ENCODE measurements around the gene RHBG.

Gene RHBG

GRCh38 chr1:156418416-156419070, 49.5 kb downstream of the RHBG start:
- no peak overlapping the region for H3K4me3 ChIP-seq
- no peak for TF ChIP-seq CTCF (IDR thresholded peaks at IDR 0.05)
- intact Hi-C loops (cut with DNase I; ENCODE audit: low total_unique reads): no loop called here
- peaks cover 13 to 99% of the 10 kb centered on the region in 2 donors for H3K27me3 ChIP-seq
- peaks cover 0 to 24% (median 22%) of the 10 kb centered on the region in 4 donors for H3K4me1 ChIP-seq
- H3K9me3 ChIP-seq: no peaks in the 10 kb centered on the region
- H3K36me3 ChIP-seq: no peaks in the 10 kb centered on the region
- no peak overlapping the region for H3K27ac ChIP-seq
- DNase-seq: no peak

DNA sequence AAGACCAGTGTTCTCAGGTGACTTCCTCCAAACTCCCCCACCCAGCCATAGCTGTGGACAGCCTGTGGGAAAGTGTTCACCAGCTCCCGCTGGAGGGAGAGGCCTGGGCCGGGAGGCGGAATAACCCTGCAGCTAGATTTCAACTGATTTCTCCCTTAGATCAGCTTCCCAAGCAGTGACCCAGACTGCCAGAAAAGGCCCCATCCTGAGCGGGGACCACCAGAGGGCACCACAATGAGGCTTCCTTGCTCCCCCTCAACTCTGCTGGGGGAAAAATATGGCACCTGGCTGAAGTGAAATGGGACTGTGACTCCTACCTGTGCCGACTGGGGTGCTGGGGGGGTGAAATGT, 50.8 kb downstream of the RHBG start:
- Histone ChIP-seq H3K27me3 (peaks cover 13 to 99% of the 10 kb centered on the region in 2 donors), H3K36me3 (no peaks in the 10 kb centered on the region), H3K4me3 (peak overlapping the region in 1 of 2 donors; percentile 45), H3K9me3 (no peaks in the 10 kb centered on the region), H3K27ac (no peak overlapping the region), H3K4me1 (peaks cover 0 to 24% (median 22%) of the 10 kb centered on the region in 4 donors)
- no peak for TF ChIP-seq CTCF (IDR thresholded peaks at IDR 0.05)
- DNase-seq: no peak
- intact Hi-C loops (cut with DNase I; ENCODE audit: low total_unique reads): no loop called here

DNA sequence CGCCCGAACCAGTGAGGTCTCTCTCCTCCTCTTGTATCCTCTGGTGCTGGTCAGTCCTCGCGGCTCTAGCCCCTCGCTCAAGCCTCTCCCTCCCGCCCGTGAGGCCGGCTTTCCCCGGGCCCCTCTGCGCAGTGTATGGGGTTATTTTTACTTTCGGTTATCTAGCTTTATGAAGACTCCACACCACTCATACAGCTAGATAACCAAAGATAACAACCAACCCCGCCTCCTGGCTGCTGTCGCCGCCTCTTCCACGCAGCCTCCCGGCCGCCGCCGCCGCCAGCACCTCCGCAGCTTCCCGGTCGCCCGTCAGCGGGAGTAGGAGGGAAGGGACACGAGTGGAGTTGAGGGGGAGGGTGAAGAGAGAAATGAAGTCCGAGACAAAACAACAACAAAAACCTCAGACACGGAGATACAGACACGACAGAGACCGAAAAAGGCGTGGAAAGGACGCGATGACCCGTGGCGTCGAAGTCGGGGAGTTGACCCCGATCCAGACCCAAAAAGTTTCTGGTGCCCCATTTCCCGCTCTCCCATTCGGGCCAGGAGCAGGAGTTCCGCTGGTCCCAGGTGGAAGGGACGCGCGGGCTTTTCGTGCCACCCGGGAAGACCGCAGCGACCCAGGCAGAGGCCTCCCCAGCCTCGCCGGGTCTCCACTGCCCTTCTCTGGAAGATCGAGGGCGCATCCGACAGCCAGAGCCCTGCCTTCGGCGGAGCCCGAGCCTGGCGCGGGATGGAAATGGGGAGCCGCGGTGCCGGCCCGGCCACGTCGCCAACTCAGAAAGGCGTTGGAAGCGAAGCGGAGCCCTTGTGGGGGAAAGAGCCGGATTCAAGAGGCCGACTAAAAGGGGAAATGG, 51.4 kb downstream of the RHBG start:
- TF ChIP-seq CTCF (IDR thresholded peaks at IDR 0.05): no peak
- Histone ChIP-seq H3K9me3 (no peaks in the 10 kb centered on the region), H3K27me3 (peaks cover 13 to 99% of the 10 kb centered on the region in 2 donors), H3K36me3 (no peaks in the 10 kb centered on the region), H3K27ac (no peak overlapping the region), H3K4me1 (peaks cover 0 to 24% (median 22%) of the 10 kb centered on the region in 4 donors), H3K4me3 (peak overlapping the region in 1 of 2 donors; percentile 45)
- no peak for DNase-seq
- intact Hi-C loops (cut with DNase I; ENCODE audit: low total_unique reads): no loop called here

GRCh38 chr1:156421062-156421938, 52.3 kb downstream of the RHBG start:
- H3K9me3 ChIP-seq: no peaks in the 10 kb centered on the region
- no peak overlapping the region for H3K27ac ChIP-seq
- intact Hi-C loops (cut with DNase I; ENCODE audit: low total_unique reads): no loop called here
- peaks cover 13 to 98% of the 10 kb centered on the region in 2 donors for H3K27me3 ChIP-seq
- TF ChIP-seq CTCF (IDR thresholded peaks at IDR 0.05): no peak
- H3K36me3 ChIP-seq: no peaks in the 10 kb centered on the region
- H3K4me3 ChIP-seq: peak overlapping the region; percentile 29 to 45
- peak; percentile 58 to 80 for DNase-seq
- H3K4me1 ChIP-seq: peaks cover 0 to 24% (median 22%) of the 10 kb centered on the region in 4 donors

DNA sequence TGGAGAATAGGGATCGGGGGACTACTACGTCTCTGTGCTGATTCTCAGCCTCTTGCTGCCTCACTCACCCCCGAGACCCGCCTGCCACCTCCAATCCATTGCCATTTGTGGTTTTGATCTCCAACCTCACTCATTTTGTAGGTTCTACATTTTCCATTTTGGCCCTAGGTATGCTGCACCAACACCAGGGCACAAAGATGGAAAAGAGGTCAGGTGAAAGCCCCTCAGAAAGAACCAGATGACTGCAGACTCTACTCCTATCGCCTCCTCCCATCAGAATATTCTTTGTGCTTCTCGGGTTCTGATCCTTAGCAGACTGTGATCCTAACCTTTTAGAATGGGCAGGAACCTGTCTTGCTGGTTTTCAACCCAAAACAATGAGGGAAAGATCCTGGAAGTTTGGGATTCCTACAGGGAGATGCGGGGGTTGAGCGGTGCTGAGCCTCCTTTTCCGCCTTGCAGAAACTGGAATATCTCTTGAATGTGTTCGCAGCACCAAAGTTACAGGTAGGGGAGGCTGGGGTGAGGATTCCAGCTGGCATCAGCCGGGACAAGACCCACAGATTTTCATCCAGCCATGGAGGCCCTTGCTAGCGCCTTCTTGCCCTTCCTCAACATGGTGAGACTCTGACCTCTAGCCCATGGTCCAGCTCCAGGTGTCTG, 53.1 kb downstream of the RHBG start:
- peak overlapping the region; percentile 29 to 45 for H3K4me3 ChIP-seq
- H3K27ac ChIP-seq: no peak overlapping the region
- TF ChIP-seq CTCF (IDR thresholded peaks at IDR 0.05): no peak
- intact Hi-C loops (cut with DNase I; ENCODE audit: low total_unique reads): no loop called here
- no peak for DNase-seq
- H3K4me1 ChIP-seq: peaks cover 0 to 24% (median 22%) of the 10 kb centered on the region in 4 donors
- H3K9me3 ChIP-seq: no peaks in the 10 kb centered on the region
- no peaks in the 10 kb centered on the region for H3K36me3 ChIP-seq
- peaks cover 13 to 98% of the 10 kb centered on the region in 2 donors for H3K27me3 ChIP-seq

All from tibial artery (tissue), 4 donors.